Cardiac atrium fibroblast (primary cell): Measurements from ENCODE around the gene HDAC10. TPM values are rescaled to one million over a fixed set of nuclear protein-coding genes. Genes with fewer than 3 reads are reported as not detected.

Experiments
- total RNA-seq: library from RNA; depleted of rRNA; stranded (reverse); fragments of >200 nt; gene quantifications from 2 replicates; pipeline ENCODE4 v1.2.3, GENCODE V29; 2015

HDAC10 gene, protein sequence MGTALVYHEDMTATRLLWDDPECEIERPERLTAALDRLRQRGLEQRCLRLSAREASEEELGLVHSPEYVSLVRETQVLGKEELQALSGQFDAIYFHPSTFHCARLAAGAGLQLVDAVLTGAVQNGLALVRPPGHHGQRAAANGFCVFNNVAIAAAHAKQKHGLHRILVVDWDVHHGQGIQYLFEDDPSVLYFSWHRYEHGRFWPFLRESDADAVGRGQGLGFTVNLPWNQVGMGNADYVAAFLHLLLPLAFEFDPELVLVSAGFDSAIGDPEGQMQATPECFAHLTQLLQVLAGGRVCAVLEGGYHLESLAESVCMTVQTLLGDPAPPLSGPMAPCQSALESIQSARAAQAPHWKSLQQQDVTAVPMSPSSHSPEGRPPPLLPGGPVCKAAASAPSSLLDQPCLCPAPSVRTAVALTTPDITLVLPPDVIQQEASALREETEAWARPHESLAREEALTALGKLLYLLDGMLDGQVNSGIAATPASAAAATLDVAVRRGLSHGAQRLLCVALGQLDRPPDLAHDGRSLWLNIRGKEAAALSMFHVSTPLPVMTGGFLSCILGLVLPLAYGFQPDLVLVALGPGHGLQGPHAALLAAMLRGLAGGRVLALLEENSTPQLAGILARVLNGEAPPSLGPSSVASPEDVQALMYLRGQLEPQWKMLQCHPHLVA
- total RNA-seq: 19.0 and 19.1 TPM in 2 replicates

DNA sequence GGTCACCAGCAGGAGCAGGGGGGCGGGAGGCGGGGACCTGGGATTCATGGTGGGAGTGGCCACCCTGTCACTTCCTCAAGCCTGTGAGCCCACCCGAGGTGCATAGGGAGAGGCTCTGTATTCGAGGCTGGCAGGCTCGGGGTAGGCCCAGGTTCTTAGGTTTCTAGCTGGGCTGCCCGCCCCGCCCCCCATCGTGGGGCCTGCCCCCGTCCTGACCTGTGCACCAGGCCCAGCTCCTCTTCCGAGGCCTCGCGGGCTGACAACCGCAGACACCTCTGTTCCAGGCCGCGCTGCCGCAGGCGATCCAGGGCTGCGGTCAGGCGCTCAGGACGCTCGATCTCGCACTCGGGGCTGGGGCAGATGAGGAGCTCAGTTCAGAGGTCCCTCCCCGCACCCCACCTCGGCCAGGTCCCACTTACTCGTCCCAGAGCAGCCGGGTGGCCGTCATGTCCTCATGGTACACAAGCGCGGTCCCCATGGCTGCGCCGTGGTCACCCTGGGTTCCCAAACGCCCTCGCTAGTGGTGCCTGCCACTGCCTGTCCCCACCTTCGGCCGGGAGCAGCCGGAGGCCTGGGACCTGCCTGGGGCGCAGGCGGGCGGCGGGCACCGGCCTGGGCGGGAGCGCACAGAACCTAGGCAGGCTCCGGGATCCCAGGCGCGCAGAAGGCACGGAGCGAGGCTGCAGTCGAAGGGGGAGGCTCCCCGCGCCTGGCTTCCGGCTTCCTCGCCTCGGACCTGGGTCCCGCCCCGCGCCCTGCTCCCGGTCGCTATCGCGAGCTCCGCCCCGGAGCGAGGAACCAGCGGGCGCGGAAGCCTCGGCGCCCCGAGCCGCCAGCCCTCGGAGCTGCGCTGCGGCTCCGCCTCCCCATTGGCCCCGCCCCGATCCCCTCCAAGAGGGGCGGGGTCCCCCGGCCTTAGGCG is at the start of gene HDAC10:
Gene HDAC10 (minus strand): TSS at position 711 of the 922 bp plus-strand sequence. CDS start 233 bp downstream, at position 478.

DNA sequence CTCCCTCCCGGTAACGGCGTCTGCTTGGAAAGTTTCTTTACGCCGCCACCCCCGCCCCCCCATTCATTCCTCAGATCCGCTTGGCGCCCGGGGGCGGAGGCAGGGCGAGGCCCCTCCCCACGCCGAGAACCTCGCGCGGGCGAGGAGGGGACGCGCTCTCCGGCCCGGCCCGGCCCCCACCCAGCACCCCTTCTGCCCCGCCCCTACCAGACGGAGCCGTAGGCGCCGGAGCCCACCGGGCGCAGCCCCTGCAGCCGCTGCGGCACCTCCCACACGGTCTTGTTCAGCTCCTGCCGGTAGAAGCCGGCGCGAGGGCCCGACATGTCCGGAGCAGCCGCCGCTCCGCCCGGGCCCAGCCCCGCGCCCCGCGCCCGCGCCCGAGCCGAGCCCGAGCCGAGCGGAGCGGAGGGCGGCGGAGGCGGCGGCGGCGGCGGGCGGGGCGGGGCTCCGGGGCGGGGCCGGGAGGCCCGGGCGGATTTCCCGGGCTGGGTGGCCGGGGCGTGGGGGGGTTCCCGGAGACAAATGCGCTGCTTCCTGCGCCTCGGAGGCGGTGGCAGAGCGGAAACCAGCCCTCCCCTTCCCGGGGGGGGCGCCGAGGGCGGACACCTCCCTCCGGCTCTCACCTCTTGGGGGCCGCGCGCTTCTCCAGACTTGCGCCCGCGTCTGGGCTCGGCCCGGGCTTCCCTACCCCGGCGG is 19.1 kb upstream of the HDAC10 start, which contains the start of gene MAPK11:
Gene MAPK11 (minus strand): TSS at position 411 of the 696 bp plus-strand sequence. CDS start 88 bp downstream, at position 323.

DNA sequence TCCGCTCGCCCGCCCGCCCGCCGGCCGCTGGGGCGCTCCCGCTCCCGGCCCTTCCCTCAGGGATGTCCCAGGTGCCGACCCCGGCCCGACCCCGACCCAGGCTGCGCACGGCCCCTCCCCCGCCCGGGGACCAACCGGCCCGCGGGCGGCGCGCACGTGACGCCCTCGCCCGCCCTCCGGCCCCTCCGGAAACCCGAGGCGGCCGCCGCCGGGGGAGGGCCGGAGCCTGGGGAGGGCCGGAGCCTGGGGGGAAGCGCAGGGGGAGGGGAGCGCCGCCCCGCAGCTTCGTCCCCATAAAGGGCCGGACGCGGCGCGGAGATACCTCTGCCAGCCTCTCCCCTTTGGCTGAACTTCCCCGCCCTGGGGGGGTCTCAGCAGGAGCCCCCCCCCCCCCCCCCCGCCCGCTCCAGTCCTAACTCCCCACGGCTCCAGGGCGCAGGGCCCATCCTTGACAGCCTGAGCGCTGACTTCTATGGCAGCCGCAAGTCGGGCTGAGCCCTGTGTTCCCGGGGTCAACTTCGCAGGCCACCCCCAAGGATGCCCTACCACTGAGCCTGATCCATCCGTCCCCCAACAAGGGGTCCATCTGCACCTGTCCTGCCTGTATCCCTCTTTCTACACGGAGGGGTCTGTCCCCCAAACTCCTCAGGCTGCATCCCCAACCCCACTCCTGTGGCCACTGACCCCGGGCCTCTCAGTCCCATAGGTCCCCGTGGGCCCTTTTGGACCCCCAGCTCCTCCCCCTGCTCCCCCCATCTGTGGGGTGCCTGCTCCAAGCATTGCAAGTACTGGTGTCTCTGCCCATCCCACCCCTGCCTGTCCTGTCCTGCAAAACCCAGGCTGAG is 10.8 kb upstream of the HDAC10 start, which contains the start of gene MAPK12:
Gene MAPK12 (minus strand): TSS at position 69 of the 845 bp plus-strand sequence. CDS start 174 bp downstream, outside the sequence.

DNA sequence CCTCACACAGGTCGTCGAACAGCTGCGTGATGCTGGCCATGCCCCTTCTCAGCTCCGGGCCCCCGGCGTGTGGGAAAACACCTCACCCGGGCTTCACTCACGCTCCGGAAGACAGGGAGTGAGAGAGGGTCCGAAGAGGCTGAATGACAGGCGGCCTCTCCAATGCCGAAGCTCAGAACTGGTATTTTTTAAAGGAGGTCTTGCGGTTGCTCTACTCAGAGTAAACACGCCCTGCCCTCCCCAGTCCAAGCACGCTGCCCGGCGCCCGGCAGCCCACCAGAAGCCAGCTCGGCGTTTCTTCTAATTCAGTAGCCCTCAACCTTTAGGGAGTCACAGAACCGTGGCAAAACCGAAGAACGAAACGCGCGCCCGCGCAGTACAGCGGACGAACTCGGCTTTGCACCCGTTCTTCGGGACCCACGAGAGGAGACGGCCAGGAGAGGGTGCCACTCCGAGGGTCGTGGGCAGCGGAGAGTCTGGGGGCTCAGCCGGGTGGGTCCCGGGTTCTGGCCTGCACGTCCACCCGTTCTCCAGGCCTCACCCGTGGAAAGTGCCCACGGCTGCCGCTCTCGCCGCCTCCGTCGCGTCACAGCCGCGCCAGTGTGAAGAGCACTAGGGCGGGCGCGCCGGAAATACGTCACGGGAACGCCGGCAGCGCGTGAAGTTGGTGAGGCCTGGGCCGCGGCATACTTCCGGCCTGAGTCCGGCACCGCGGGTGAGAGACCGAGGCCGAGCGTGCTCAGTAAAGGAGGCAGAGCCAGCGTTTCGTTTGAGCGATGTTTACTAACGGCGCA is 6.4 kb downstream of the HDAC10 start, which contains the start of gene TUBGCP6:
Gene TUBGCP6 (minus strand): TSS at position 604 of the 794 bp plus-strand sequence. CDS start 564 bp downstream, at position 40.

DNA sequence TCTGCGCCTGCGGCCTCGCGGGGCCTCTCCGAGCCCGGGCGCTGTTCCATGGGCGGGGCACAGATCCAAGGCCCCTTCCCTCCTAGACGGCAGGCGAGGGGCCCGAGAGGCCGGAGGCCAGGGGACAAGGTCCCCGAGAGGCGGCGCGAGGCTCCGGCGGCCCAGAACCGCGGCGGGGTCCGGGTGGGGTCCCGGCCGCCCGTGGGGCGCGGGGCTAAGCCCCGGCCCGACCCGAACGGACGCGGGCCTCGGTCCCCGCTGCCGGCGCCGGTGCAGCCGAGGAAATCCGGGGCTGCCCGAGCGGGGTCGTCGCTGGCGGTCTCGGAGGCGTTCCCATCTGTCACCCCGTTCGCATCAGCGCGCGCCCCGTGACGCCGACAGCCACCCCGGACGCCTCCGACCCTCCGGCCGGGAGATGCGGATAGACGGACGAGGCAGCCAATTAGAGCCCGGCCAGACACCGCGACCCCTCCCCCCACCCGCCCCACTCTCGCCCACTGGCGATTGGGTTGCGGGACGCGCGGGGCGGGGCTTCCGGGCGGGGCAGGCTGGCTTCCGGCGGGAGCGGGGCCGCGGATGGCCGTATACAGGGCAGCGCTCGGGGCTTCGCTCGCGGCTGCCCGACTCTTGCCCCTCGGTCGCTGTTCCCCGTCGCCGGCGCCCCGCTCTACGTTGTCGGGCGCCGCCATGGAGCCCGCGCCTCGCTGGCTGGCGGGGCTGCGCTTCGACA is 50.4 kb downstream of the HDAC10 start, which contains the start of gene SELENOO:
Gene SELENOO (plus strand): TSS at position 551 of the 730 bp plus-strand sequence. CDS start 26 bp downstream, at position 577.

Other genes starting within 250 kb of the HDAC10 start
- not detected in 2 replicates for gene IL17REL, start 238.5 kb downstream of the HDAC10 start, total RNA-seq
- not detected in 2 replicates for gene TTLL8, start 193.0 kb downstream of the HDAC10 start, total RNA-seq
- 1.1 and 1.6 TPM in 2 replicates for gene MLC1, start 165.8 kb downstream of the HDAC10 start, total RNA-seq
- 2.1 and 3.6 TPM in 2 replicates for gene MOV10L1, start 161.3 kb downstream of the HDAC10 start, total RNA-seq
- 0.65 and 1.1 TPM in 2 replicates for gene PANX2, start 80.5 kb downstream of the HDAC10 start, total RNA-seq
- gene TRABD, start 65.4 kb downstream of the HDAC10 start, total RNA-seq: 23.5 and 27.1 TPM in 2 replicates
- gene SELENOO, start 50.3 kb downstream of the HDAC10 start, total RNA-seq: 18.3 and 19.5 TPM in 2 replicates
- 25.6 and 27.3 TPM in 2 replicates for gene TUBGCP6, start 6.2 kb downstream of the HDAC10 start, total RNA-seq
- 37.4 and 43.9 TPM in 2 replicates for gene MAPK12, start 10.4 kb upstream of the HDAC10 start, total RNA-seq
- gene MAPK11, start 19.1 kb upstream of the HDAC10 start, total RNA-seq: 12.6 and 14.4 TPM in 2 replicates
- 84.8 and 155 TPM in 2 replicates for gene PLXNB2, start 56.4 kb upstream of the HDAC10 start, total RNA-seq
- 0.81 and 4.5 TPM in 2 replicates for gene DENND6B, start 75.7 kb upstream of the HDAC10 start, total RNA-seq
- 47.3 and 51.6 TPM in 2 replicates for gene PPP6R2, start 92.1 kb upstream of the HDAC10 start, total RNA-seq
- 48.1 and 49.5 TPM in 2 replicates for gene SBF1, start 223.8 kb upstream of the HDAC10 start, total RNA-seq
- 10.2 and 10.8 TPM in 2 replicates for gene ADM2, start 230.3 kb upstream of the HDAC10 start, total RNA-seq
- gene MIOX, start 235.6 kb upstream of the HDAC10 start, total RNA-seq: not detected in 2 replicates